Panc1 (cell line): ENCODE results near the gene EVA1C. TPM values are rescaled to one million over a fixed set of nuclear protein-coding genes. Genes with fewer than 3 reads are reported as not detected.

Experiments
- ATAC-seq: fragments of 200-7000 bp; cut with Tn5 transposase; 2 replicates; pipeline ENCODE4 v1.9.1; 2020; ENCODE audit warnings: mild to moderate bottlenecking, moderate library complexity
- BruUV-seq: library from RNA; stranded (reverse); fragments of 400-500 nt; replicated peaks from 2 replicates; lab custom pipeline; 2021; lab: Mats Ljungman, UMichigan
- CTCF ChIA-PET: fragments of 300-600 bp; sonication (Branson Sonifier 250); formaldehyde crosslinking; loops from one replicate; lab custom pipeline; 2022; ENCODE audit warnings: antibody characterized with exemption; lab: Charles Lee
- POLR2A ChIA-PET: fragments of 300-600 bp; sonication (Branson Sonifier 250); formaldehyde crosslinking; loops from one replicate; lab custom pipeline; 2022; ENCODE audit warnings: antibody characterized with exemption; lab: Charles Lee
- DNase-seq: peaks from one replicate; pipeline ENCODE4 v3.0.0-alpha.2; 2010; ENCODE audit warnings: low read depth, low spot score
- H3K27ac ChIP-seq: 2 replicates; pipeline ENCODE4 v1.5.1; 2011; ENCODE audit warnings: mild to moderate bottlenecking, low read length, inconsistent platforms
- H3K27me3 ChIP-seq: fragments of 200-500 bp; sonication (Bioruptor generic); 2 replicates; pipeline ENCODE4 v1.6.0; 2014; ENCODE audit warnings: low read length, inconsistent platforms; ENCODE audit not compliant: control insufficient read depth, insufficient read depth
- H3K36me3 ChIP-seq: fragments of 200-500 bp; sonication (Bioruptor generic); 2 replicates; pipeline ENCODE4 v1.5.1; 2014; ENCODE audit warnings: inconsistent platforms, mild to moderate bottlenecking, low read length, moderate library complexity; ENCODE audit not compliant: control insufficient read depth, insufficient read depth
- H3K4me1 ChIP-seq: 2 replicates; pipeline ENCODE4 v1.5.1; 2011; ENCODE audit warnings: inconsistent platforms, mild to moderate bottlenecking, low read length, moderate library complexity; ENCODE audit not compliant: control insufficient read depth, insufficient read depth
- H3K4me3 ChIP-seq, 2 experiments: 2 replicates each; pipeline ENCODE4 v1.5.1; 2011 to 2012; ENCODE audit warnings: low read depth in 2 of 2, low read length in 2 of 2, mild to moderate bottlenecking in 2 of 2, inconsistent platforms in 1 of 2, moderate library complexity in 1 of 2
- H3K9me3 ChIP-seq: fragments of 200-500 bp; sonication (Bioruptor generic); 2 replicates; pipeline ENCODE4 v1.5.1; 2014; ENCODE audit warnings: low read depth, mild to moderate bottlenecking, inconsistent platforms, low read length, moderate library complexity; ENCODE audit not compliant: control insufficient read depth, insufficient read depth
- POLR2AphosphoS5 ChIP-seq: IDR thresholded peaks from 2 replicates; pipeline ENCODE4 v1.6.1; 2012; ENCODE audit warnings: mild to moderate bottlenecking, low read depth, low read length, moderate library complexity
- SIN3A ChIP-seq: IDR thresholded peaks from 2 replicates; pipeline ENCODE4 v1.6.1; 2012; ENCODE audit warnings: low read depth, mild to moderate bottlenecking, low read length, moderate library complexity, borderline replicate concordance; ENCODE audit not compliant: insufficient read depth
- TCF7L2 ChIP-seq: IDR thresholded peaks from 2 replicates; pipeline ENCODE4 v1.6.1; 2011; ENCODE audit warnings: mild to moderate bottlenecking, low read depth, low read length, inconsistent platforms
- in situ Hi-C: cut with HindIII; loops from 2 replicates; pipeline ENCODE4 v1.10.0; 2016; ENCODE audit warnings: low sequenced_read_pairs, low pct_unique_long_range_greater_than_20kb
- intact Hi-C: fragments of 100-400 bp; cut with micrococcal nuclease; formaldehyde crosslinking; loops from one replicate; pipeline ENCODE4 v1.10.0; 2022; ENCODE audit not compliant: unreplicated experiment
- total RNA-seq: library from RNA; stranded (reverse); gene quantifications from one replicate; pipeline ENCODE4 v1.2.1, GENCODE V29; 2021; ENCODE audit not compliant: unreplicated experiment
- TF ChIP-seq, protein P1 (sequence below), 2 experiments: IDR thresholded peaks; 2 replicates each; pipeline ENCODE4 v1.6.1; 2011 to 2012; ENCODE audit warnings: low read depth in 2 of 2, control low read depth in 1 of 2, low read length in 1 of 2, mild to moderate bottlenecking in 1 of 2, moderate library complexity in 1 of 2; ENCODE audit not compliant: insufficient read depth in 1 of 2
- TF ChIP-seq, protein P2 (sequence below): fragments of 450-650 bp; IDR thresholded peaks from 2 replicates; pipeline ENCODE4 v1.5.1; 2017; ENCODE audit warnings: mild to moderate bottlenecking

Gene EVA1C
- total RNA-seq, 1 experiment from 2014 or later, result 2.8 TPM

GRCh38 chr21:32544697-32545096 is 132.2 kb downstream of the EVA1C start:
- Histone ChIP-seq H3K4me3 (no peak overlapping the region), H3K36me3 (no peaks in the 10 kb centered on the region), H3K27me3 (no peaks in the 10 kb centered on the region), H3K27ac (no peak overlapping the region), H3K4me1 (no peaks in the 10 kb centered on the region), H3K9me3 (no peaks in the 10 kb centered on the region)
- no peak for DNase-seq
- in situ Hi-C loops, result no loop called here
- TF ChIP-seq, protein P1, sequence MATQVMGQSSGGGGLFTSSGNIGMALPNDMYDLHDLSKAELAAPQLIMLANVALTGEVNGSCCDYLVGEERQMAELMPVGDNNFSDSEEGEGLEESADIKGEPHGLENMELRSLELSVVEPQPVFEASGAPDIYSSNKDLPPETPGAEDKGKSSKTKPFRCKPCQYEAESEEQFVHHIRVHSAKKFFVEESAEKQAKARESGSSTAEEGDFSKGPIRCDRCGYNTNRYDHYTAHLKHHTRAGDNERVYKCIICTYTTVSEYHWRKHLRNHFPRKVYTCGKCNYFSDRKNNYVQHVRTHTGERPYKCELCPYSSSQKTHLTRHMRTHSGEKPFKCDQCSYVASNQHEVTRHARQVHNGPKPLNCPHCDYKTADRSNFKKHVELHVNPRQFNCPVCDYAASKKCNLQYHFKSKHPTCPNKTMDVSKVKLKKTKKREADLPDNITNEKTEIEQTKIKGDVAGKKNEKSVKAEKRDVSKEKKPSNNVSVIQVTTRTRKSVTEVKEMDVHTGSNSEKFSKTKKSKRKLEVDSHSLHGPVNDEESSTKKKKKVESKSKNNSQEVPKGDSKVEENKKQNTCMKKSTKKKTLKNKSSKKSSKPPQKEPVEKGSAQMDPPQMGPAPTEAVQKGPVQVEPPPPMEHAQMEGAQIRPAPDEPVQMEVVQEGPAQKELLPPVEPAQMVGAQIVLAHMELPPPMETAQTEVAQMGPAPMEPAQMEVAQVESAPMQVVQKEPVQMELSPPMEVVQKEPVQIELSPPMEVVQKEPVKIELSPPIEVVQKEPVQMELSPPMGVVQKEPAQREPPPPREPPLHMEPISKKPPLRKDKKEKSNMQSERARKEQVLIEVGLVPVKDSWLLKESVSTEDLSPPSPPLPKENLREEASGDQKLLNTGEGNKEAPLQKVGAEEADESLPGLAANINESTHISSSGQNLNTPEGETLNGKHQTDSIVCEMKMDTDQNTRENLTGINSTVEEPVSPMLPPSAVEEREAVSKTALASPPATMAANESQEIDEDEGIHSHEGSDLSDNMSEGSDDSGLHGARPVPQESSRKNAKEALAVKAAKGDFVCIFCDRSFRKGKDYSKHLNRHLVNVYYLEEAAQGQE (IDR thresholded peaks at IDR 0.05; ENCODE audit: insufficient read depth in 1 of 2, low read depth in 2 of 2, low read length in 1 of 2), result no peak
- TF ChIP-seq TCF7L2 (no peak), SIN3A (no peak), POLR2AphosphoS5 (no peak)
- TF ChIP-seq, protein P2, sequence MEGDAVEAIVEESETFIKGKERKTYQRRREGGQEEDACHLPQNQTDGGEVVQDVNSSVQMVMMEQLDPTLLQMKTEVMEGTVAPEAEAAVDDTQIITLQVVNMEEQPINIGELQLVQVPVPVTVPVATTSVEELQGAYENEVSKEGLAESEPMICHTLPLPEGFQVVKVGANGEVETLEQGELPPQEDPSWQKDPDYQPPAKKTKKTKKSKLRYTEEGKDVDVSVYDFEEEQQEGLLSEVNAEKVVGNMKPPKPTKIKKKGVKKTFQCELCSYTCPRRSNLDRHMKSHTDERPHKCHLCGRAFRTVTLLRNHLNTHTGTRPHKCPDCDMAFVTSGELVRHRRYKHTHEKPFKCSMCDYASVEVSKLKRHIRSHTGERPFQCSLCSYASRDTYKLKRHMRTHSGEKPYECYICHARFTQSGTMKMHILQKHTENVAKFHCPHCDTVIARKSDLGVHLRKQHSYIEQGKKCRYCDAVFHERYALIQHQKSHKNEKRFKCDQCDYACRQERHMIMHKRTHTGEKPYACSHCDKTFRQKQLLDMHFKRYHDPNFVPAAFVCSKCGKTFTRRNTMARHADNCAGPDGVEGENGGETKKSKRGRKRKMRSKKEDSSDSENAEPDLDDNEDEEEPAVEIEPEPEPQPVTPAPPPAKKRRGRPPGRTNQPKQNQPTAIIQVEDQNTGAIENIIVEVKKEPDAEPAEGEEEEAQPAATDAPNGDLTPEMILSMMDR, result no peak
- intact Hi-C loops, result no loop called here
- no TSS peak for BruUV-seq
- ATAC-seq, result no peak
- CTCF ChIA-PET, result no interaction called here
- POLR2A ChIA-PET, result interaction anchor here (0.6 kb wide), 1 partner anchor 50 kb away, joined by 6 read pairs; no protein-coding TSS in a partner anchor

- no peaks in the 10 kb centered on the region for H3K27me3 ChIP-seq
- in situ Hi-C loops (no loop called here), intact Hi-C loops (no loop called here)
- H3K4me3 ChIP-seq, result no peak overlapping the region
- ChIA-PET POLR2A (no interaction called here), CTCF (no interaction called here)
- ATAC-seq (no peak; the same call in 1 of the 2 replicates), DNase-seq (no peak)
- no peaks in the 10 kb centered on the region for H3K9me3 ChIP-seq
- no peak overlapping the region for H3K27ac ChIP-seq
- TF ChIP-seq SIN3A, result no peak
- TF ChIP-seq, protein P2, result no peak
- TF ChIP-seq TCF7L2, result no peak
- TF ChIP-seq, protein P1 (IDR thresholded peaks at IDR 0.05; ENCODE audit: insufficient read depth in 1 of 2, low read depth in 2 of 2, low read length in 1 of 2), result no peak
- no peak for TF ChIP-seq POLR2AphosphoS5
- H3K36me3 ChIP-seq, result no peaks in the 10 kb centered on the region
- H3K4me1 ChIP-seq, result no peaks in the 10 kb centered on the region
- BruUV-seq, result no TSS peak
Measured at GRCh38 chr21:32545948-32546441, 133.5 kb downstream of the EVA1C start.
